GM23248 (cell line): ENCODE results near the gene PAK6.

ENCODE experiments used
- EZH2 ChIP-seq: fragments of 200-600 bp; sonication (generic); IDR thresholded peaks from 2 replicates; pipeline ENCODE4 v1.6.1; 2018; ENCODE audit warnings: antibody characterized with exemption, mild to moderate bottlenecking; ENCODE audit not compliant: insufficient read depth, poor library complexity, severe bottlenecking
- EZH2phosphoT487 ChIP-seq: fragments of 200-600 bp; sonication (generic); IDR thresholded peaks from 2 replicates; pipeline ENCODE4 v1.6.1; 2018; ENCODE audit warnings: antibody characterized with exemption, moderate library complexity, mild to moderate bottlenecking, low read depth; ENCODE audit not compliant: insufficient read depth

GRCh38 chr15:40282147-40282868 is 43.4 kb downstream of the PAK6 start:
- TF ChIP-seq EZH2phosphoT487 (no peak; the same call in 1 of the 2 replicates), EZH2 (peak; percentile 89)
